ENCODE results near the gene CHAT. TPM values are rescaled to one million over a fixed set of nuclear protein-coding genes. Genes with fewer than 3 reads are reported as not detected.

CHAT gene
- total RNA-seq, 1 experiment from 2014 or later = not detected

- no peak overlapping the region for H3K4me3 ChIP-seq
- intact Hi-C loops (cut with micrococcal nuclease; ENCODE audit: unreplicated experiment) = no loop called here
- no peaks in the 10 kb centered on the region for H3F3A ChIP-seq (ENCODE audit: insufficient read depth, low read depth)
- POLR2A ChIA-PET (ENCODE audit: unreplicated experiment) = no interaction called here
- H3K4me1 ChIP-seq (replicated peaks; ENCODE audit: insufficient read depth) = no peaks in the 10 kb centered on the region
- no peak for DNase-seq
- no peak overlapping the region for H3K27ac ChIP-seq
- TF ChIP-seq EZH2 (IDR thresholded peaks at IDR 0.05; ENCODE audit: low read depth) = no peak
- TF ChIP-seq, protein P1, sequence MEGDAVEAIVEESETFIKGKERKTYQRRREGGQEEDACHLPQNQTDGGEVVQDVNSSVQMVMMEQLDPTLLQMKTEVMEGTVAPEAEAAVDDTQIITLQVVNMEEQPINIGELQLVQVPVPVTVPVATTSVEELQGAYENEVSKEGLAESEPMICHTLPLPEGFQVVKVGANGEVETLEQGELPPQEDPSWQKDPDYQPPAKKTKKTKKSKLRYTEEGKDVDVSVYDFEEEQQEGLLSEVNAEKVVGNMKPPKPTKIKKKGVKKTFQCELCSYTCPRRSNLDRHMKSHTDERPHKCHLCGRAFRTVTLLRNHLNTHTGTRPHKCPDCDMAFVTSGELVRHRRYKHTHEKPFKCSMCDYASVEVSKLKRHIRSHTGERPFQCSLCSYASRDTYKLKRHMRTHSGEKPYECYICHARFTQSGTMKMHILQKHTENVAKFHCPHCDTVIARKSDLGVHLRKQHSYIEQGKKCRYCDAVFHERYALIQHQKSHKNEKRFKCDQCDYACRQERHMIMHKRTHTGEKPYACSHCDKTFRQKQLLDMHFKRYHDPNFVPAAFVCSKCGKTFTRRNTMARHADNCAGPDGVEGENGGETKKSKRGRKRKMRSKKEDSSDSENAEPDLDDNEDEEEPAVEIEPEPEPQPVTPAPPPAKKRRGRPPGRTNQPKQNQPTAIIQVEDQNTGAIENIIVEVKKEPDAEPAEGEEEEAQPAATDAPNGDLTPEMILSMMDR (conservative IDR thresholded peaks at IDR 0.05) = no peak
- H2AFZ ChIP-seq = no peak overlapping the region
- H3K4me2 ChIP-seq = no peak overlapping the region
- H3K27me3 ChIP-seq (ENCODE audit: insufficient read depth, low read depth) = peaks cover 34% of the 10 kb centered on the region
- CTCF ChIA-PET = no interaction called here
- H3K9me3 ChIP-seq (ENCODE audit: insufficient read depth, low read depth) = 0 out of 2 replicates have a peak, but pooled peaks cover 3% of the 10 kb centered on the region
- H3K79me2 ChIP-seq (ENCODE audit: low read depth) = no peaks in the 10 kb centered on the region
- H3K9me2 ChIP-seq (ENCODE audit: insufficient read depth) = no peaks in the 10 kb centered on the region
- H4K20me1 ChIP-seq (ENCODE audit: insufficient read depth) = no peaks in the 10 kb centered on the region
- no peaks in the 10 kb centered on the region for H3K36me3 ChIP-seq (ENCODE audit: low read depth)
- no TSS peak for BruUV-seq (replicated peaks)
These were observed 48.5 kb downstream of the CHAT start for GRCh38 chr10:49662169-49662830.

DNA sequence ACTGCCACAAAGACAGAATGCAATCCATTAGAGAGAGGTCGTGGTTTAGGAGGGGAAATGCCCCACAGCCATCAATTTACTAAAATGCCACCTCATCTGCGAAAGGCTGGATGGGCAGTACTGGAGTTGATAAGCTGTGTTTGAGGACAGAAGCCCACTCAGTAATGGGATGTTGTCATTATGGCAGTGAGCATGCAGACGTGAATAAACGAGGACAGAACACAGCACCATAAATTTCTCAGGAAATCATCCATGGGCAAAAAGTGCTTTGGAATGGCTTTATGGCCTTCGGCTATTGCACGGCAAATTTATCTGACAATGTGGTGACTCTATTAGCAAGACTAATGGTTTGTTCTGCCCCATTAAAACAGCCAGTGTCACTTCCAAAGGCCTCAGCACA lies 49.8 kb downstream of the CHAT start:
- H3K4me3 ChIP-seq = no peak overlapping the region
- H3K4me1 ChIP-seq (replicated peaks; ENCODE audit: insufficient read depth) = no peaks in the 10 kb centered on the region
- no peaks in the 10 kb centered on the region for H3K36me3 ChIP-seq (ENCODE audit: low read depth)
- H3K9me3 ChIP-seq (ENCODE audit: insufficient read depth, low read depth) = 0 out of 2 replicates have a peak, but pooled peaks cover 1% of the 10 kb centered on the region
- no peaks in the 10 kb centered on the region for H3K79me2 ChIP-seq (ENCODE audit: low read depth)
- peak in 1 of 2 experiments; percentile 19 for DNase-seq
- no peak overlapping the region for H2AFZ ChIP-seq
- H3K27me3 ChIP-seq (ENCODE audit: insufficient read depth, low read depth) = peaks cover 41% of the 10 kb centered on the region
- no peaks in the 10 kb centered on the region for H3K9me2 ChIP-seq (ENCODE audit: insufficient read depth)
- ChIA-PET POLR2A (ENCODE audit: unreplicated experiment) (interaction anchor here (0.7 kb wide), 1 partner anchor 69 kb away, joined by 4 read pairs; no protein-coding TSS in a partner anchor), CTCF (no interaction called here)
- no peaks in the 10 kb centered on the region for H4K20me1 ChIP-seq (ENCODE audit: insufficient read depth)
- no peaks in the 10 kb centered on the region for H3F3A ChIP-seq (ENCODE audit: insufficient read depth, low read depth)
- no TSS peak for BruUV-seq (replicated peaks)
- no peak overlapping the region for H3K4me2 ChIP-seq
- intact Hi-C loops (cut with micrococcal nuclease; ENCODE audit: unreplicated experiment) = no loop called here
- TF ChIP-seq, protein P1 (conservative IDR thresholded peaks at IDR 0.05) = no peak
- TF ChIP-seq EZH2 (IDR thresholded peaks at IDR 0.05; ENCODE audit: low read depth) = no peak
- H3K27ac ChIP-seq = no peak overlapping the region

DNA sequence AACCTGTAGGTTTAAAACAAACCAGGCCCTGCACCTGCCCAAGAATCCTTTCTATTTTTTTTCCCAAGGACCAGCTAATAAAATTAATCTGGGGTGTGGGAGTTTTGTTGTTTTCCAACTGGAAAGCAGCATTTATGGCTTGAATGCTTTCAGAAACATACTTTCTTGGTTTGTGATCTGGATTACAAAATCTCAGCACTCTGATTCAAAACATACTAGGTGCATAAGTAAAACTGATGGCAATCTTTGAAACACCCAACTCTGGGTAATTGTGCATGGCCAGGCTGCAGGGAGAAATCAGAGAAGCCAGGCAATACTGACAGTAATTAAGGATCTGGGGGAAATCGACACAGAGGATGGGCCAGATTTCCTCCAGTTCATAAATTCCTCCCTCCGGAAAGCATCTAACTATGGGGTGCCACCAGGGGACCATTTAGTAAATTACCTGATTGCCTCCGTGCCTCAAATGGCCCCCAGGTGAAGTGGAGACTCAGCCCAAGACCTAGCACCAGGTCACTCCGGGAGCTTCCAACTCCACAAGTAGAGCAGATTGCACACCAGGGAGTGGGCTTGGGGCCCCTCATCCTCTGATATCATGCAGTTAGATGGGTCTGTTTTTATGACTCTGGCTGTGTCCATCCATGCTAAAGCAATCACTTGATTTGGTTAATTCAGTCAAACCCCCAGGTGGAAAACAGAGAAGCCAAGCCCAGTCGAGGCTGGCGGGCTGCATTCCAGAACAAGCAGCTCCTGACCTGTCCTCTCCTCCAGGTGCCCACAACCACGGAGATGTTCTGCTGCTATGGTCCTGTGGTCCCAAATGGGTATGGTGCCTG lies 50.4 kb downstream of the CHAT start:
- H3K36me3 ChIP-seq (ENCODE audit: low read depth) = no peaks in the 10 kb centered on the region
- no peaks in the 10 kb centered on the region for H3K9me3 ChIP-seq (ENCODE audit: insufficient read depth, low read depth)
- H3K79me2 ChIP-seq (ENCODE audit: low read depth) = no peaks in the 10 kb centered on the region
- BruUV-seq (replicated peaks) = no TSS peak
- no peak overlapping the region for H3K4me3 ChIP-seq
- no peak overlapping the region for H3K27ac ChIP-seq
- DNase-seq = peak in 1 of 2 experiments; percentile 1
- no peaks in the 10 kb centered on the region for H3K9me2 ChIP-seq (ENCODE audit: insufficient read depth)
- peaks cover 47% of the 10 kb centered on the region for H3K27me3 ChIP-seq (ENCODE audit: insufficient read depth, low read depth)
- intact Hi-C loops (cut with micrococcal nuclease; ENCODE audit: unreplicated experiment) = no loop called here
- no peaks in the 10 kb centered on the region for H3K4me1 ChIP-seq (replicated peaks; ENCODE audit: insufficient read depth)
- ChIA-PET POLR2A (ENCODE audit: unreplicated experiment) (interaction anchor here (0.7 kb wide), 1 partner anchor 69 kb away, joined by 4 read pairs; no protein-coding TSS in a partner anchor), CTCF (no interaction called here)
- H4K20me1 ChIP-seq (ENCODE audit: insufficient read depth) = no peaks in the 10 kb centered on the region
- no peak for TF ChIP-seq EZH2 (IDR thresholded peaks at IDR 0.05; ENCODE audit: low read depth)
- TF ChIP-seq, protein P1 (conservative IDR thresholded peaks at IDR 0.05) = no peak
- H3K4me2 ChIP-seq = no peak overlapping the region
- no peaks in the 10 kb centered on the region for H3F3A ChIP-seq (ENCODE audit: insufficient read depth, low read depth)
- no peak overlapping the region for H2AFZ ChIP-seq
